Activated naive CD4-positive, alpha-beta T cell treated with anti-CD3 and anti-CD28 coated beads, Interleukin-2, amount 10 ng/mL, durations not matched to agents 7 days and 5 days (primary cell): Measurements from ENCODE around the gene DSCAML1.

Experiments
- CTCF ChIA-PET: fragments of 350-600 bp; sonication (Branson Sonifier 250); formaldehyde crosslinking; loops from one replicate; lab custom pipeline; 2021; ENCODE audit warnings: antibody characterized with exemption; lab: Charles Lee
- DNase-seq: peaks from one replicate; pipeline ENCODE4 v3.0.0-alpha.2; 2020
- H3K27ac Mint-ChIP-seq: one replicate; pipeline ENCODE4 v1.8.0; 2021; ENCODE audit warnings: mild to moderate bottlenecking, moderate library complexity, mixed read lengths
- H3K27me3 Mint-ChIP-seq: one replicate; pipeline ENCODE4 v1.8.0; 2021; ENCODE audit warnings: mild to moderate bottlenecking, mixed read lengths
- H3K36me3 Mint-ChIP-seq: one replicate; pipeline ENCODE4 v1.8.0; 2021; ENCODE audit warnings: mixed read lengths
- H3K4me1 Mint-ChIP-seq: one replicate; pipeline ENCODE4 v1.8.0; 2021; ENCODE audit warnings: mixed read lengths
- H3K4me3 Mint-ChIP-seq: one replicate; pipeline ENCODE4 v1.8.0; 2021; ENCODE audit warnings: mild to moderate bottlenecking, moderate library complexity, mixed read lengths
- H3K9me3 Mint-ChIP-seq: one replicate; pipeline ENCODE4 v1.8.0; 2021; ENCODE audit warnings: mixed read lengths

Gene DSCAML1

GRCh38 chr11:117430293-117430955, 366.6 kb downstream of the DSCAML1 start:
- Mint-ChIP-seq H3K4me3 (no peak overlapping the region), H3K27me3 (peaks cover 20% of the 10 kb centered on the region), H3K27ac (no peak overlapping the region), H3K9me3 (no peaks in the 10 kb centered on the region), H3K36me3 (no peaks in the 10 kb centered on the region), H3K4me1 (no peaks in the 10 kb centered on the region)
- CTCF ChIA-PET, result no interaction called here
- peak; percentile 3 for DNase-seq

- no peak overlapping the region for H3K27ac Mint-ChIP-seq
- no peaks in the 10 kb centered on the region for H3K9me3 Mint-ChIP-seq
- H3K27me3 Mint-ChIP-seq, result peaks cover 18% of the 10 kb centered on the region
- no peaks in the 10 kb centered on the region for H3K4me1 Mint-ChIP-seq
- no peak for DNase-seq
- CTCF ChIA-PET, result interaction anchor here (5.5 kb wide), 1 partner anchor 191 kb away, joined by 50 read pairs; no protein-coding TSS in a partner anchor
- H3K4me3 Mint-ChIP-seq, result no peak overlapping the region
- no peaks in the 10 kb centered on the region for H3K36me3 Mint-ChIP-seq
Observed at GRCh38 chr11:117428856-117429229, 368.2 kb downstream of the DSCAML1 start.

DNA sequence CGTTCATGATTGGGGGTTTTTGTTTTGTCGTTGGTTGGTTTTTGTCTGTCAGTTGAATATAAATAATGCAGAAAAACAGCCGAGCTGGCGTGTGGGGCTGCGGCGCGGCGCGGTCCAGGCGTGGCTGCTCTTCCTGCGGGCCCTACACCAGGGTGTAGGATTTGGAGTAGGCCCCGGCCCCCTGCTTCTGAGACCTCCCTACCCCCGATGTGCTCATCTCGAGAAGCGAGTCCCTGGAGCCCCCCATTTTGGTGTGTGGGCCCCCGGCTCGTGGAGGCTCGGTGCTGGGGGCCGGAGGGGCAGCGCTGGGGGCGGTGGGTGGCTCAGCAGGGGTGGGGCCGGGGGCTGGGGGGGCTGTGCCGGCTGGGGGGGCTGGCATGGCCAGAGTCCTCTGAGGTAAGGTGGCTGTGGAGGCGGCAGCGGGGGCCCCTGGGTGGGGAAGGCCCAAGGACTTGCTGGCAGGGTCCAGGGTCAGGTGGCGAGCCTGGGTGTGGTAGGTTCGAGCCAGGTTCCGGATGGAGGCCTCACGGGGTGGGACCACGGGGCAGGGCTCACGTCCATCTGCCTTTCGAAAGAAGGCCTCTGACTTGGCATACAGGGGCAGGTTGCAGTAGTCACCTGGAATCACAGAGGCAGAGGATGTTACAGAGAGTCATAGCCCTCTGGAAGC, 368.7 kb downstream of the DSCAML1 start:
- DNase-seq, result no peak
- CTCF ChIA-PET, result interaction anchor here (3.2 to 5.5 kb wide), 2 partner anchors 16 to 191 kb away, joined by 13 to 50 read pairs; no protein-coding TSS in a partner anchor
- H3K27ac Mint-ChIP-seq, result no peak overlapping the region
- no peaks in the 10 kb centered on the region for H3K4me1 Mint-ChIP-seq
- no peak overlapping the region for H3K4me3 Mint-ChIP-seq
- H3K27me3 Mint-ChIP-seq, result peaks cover 18% of the 10 kb centered on the region
- no peaks in the 10 kb centered on the region for H3K36me3 Mint-ChIP-seq
- H3K9me3 Mint-ChIP-seq, result no peaks in the 10 kb centered on the region

GRCh38 chr11:117427356-117427874, 369.6 kb downstream of the DSCAML1 start:
- Mint-ChIP-seq H3K27me3 (peaks cover 22% of the 10 kb centered on the region), H3K36me3 (no peaks in the 10 kb centered on the region), H3K9me3 (no peaks in the 10 kb centered on the region), H3K4me1 (no peaks in the 10 kb centered on the region), H3K4me3 (no peak overlapping the region), H3K27ac (no peak overlapping the region)
- no peak for DNase-seq
- CTCF ChIA-PET, result interaction anchor here (0.7 to 5.5 kb wide), 15 partner anchors 15 to 744 kb away, joined by 3 to 50 read pairs (median 6); partner anchors contain the start of gene DSCAML1

DNA sequence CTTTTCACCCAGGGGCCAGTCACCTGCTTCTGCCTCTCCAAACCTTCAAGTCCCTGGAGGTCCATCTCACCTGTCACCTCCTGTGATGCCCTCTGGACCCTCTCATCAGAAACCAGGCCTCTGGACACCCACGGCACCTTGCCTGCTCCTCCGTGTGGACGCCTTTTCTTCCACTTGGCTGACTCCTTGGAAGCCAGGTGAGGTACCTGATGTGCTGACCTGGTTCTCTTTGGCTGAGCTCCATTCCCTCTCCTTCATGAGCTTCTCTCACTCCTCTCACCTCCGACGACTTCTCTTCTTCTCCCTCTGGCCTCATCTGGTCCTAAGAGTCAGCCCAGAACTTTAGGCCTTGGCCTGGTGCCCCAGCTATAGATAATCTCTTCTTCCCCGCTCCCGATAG, 370.1 kb downstream of the DSCAML1 start:
- peaks cover 22% of the 10 kb centered on the region for H3K27me3 Mint-ChIP-seq
- no peaks in the 10 kb centered on the region for H3K4me1 Mint-ChIP-seq
- no peaks in the 10 kb centered on the region for H3K36me3 Mint-ChIP-seq
- CTCF ChIA-PET, result interaction anchor here (0.7 to 5.5 kb wide), 26 partner anchors 10 to 744 kb away, joined by 3 to 50 read pairs (median 4); partner anchors contain the start of gene DSCAML1
- no peaks in the 10 kb centered on the region for H3K9me3 Mint-ChIP-seq
- no peak overlapping the region for H3K4me3 Mint-ChIP-seq
- H3K27ac Mint-ChIP-seq, result no peak overlapping the region
- no peak for DNase-seq

- no peak overlapping the region for H3K4me3 Mint-ChIP-seq
Observed at GRCh38 chr11:117426297-117426685, 370.7 kb downstream of the DSCAML1 start.

DNA sequence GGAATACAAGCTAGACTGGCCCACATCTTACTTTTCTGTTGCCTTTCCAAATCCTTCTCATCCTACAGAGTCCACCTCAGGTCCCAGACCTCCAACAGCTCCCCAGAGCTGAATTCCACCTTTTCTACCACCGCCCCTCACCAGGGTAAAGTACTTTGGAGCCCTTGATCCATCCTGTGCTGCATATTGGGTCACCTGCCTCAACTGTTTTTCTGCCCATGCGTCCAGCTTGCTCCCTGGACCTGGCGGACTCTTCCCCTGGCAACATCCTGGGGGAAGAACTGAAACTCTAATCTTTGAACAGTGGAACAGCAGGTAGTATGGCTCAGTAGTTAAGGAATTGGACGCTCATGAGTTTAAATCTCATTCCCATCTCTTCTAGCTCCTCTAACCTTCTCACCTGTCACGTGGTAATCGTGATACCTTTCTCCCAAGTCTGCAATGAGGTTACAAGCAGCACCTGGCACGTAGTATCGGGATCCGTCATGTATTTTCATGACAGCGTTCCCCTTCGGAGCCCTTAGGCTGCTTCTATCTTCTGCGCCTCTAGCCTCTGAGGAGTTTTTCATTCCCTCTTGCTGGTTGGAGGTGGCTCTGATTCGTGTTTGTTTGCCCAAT, 371.2 kb downstream of the DSCAML1 start:
- no peaks in the 10 kb centered on the region for H3K36me3 Mint-ChIP-seq
- no peak overlapping the region for H3K27ac Mint-ChIP-seq
- H3K9me3 Mint-ChIP-seq, result no peaks in the 10 kb centered on the region
- H3K27me3 Mint-ChIP-seq, result peaks cover 18% of the 10 kb centered on the region
- no peak overlapping the region for H3K4me3 Mint-ChIP-seq
- no peak for DNase-seq
- CTCF ChIA-PET, result interaction anchor here (0.5 to 5.5 kb wide), 45 partner anchors 9 to 704 kb away, joined by 3 to 50 read pairs (median 4); partner anchors contain the start of gene IL10RA
- no peaks in the 10 kb centered on the region for H3K4me1 Mint-ChIP-seq

More at GRCh38 chr11:117426297-117426685, 370.7 kb downstream of the DSCAML1 start:
- H3K4me1 Mint-ChIP-seq, result no peaks in the 10 kb centered on the region
- H3K9me3 Mint-ChIP-seq, result no peaks in the 10 kb centered on the region
- no peaks in the 10 kb centered on the region for H3K36me3 Mint-ChIP-seq
- peak; percentile 75 for DNase-seq
- no peak overlapping the region for H3K27ac Mint-ChIP-seq
- peaks cover 18% of the 10 kb centered on the region for H3K27me3 Mint-ChIP-seq
- CTCF ChIA-PET, result interaction anchor here (0.5 to 5.5 kb wide), 47 partner anchors 10 to 745 kb away, joined by 3 to 50 read pairs (median 4); partner anchors contain the start of genes DSCAML1 and IL10RA

DNA sequence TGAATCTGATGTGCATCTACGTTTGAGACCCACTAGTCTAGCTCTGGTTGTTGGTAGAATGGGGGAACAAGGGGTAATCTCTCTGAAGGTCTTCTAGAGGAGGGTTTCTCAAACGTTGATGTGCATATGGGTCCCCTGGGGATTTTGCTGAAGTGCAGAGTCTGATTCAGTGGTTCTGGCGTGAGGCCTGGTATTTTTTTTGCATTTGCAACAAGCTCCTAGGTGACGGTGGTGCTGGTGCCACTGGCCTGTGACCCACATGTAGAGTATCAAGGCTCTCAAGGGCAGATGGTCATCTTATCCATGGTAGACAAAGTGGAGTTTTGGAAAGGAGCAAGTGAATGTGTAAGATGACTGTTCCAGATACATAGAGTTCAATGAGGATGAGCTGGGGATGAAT, 372.2 kb downstream of the DSCAML1 start:
- Mint-ChIP-seq H3K4me3 (no peak overlapping the region), H3K27ac (no peak overlapping the region), H3K4me1 (no peaks in the 10 kb centered on the region), H3K36me3 (no peaks in the 10 kb centered on the region), H3K27me3 (peaks cover 18% of the 10 kb centered on the region), H3K9me3 (no peaks in the 10 kb centered on the region)
- CTCF ChIA-PET, result interaction anchor here (0.6 to 5.5 kb wide), 13 partner anchors 10 to 722 kb away, joined by 3 to 50 read pairs (median 4); no protein-coding TSS in a partner anchor
- DNase-seq, result peak; percentile 8

DNA sequence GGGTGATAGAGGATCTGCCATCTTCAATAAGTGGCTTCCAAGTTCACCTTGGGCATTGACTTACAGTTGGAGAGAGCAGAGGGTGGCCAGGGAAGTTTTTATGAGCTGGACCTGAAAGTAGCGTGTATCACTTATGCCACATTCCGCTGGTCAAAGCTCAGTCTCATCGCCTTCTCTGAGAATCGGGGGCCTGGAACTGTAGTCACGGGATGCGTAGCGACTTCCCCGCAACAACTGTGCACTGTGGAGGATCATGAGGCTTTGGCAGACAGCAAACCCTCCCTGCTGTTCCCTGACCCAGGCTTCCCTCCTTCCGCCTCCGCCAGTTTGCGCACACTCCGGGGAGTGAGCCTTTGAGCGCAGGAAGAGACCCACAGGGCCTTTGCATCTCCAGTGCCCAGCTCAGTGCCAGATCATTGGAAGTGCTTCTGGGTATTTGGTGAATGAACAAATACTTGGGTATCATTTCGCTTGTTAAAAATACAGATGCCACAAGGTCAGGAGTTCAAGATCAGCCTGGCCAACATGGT, 373.9 kb downstream of the DSCAML1 start:
- CTCF ChIA-PET, result interaction anchor here (1.4 kb wide), 1 partner anchor 386 kb away, joined by 3 read pairs; no protein-coding TSS in a partner anchor
- Mint-ChIP-seq H3K27me3 (peaks cover 18% of the 10 kb centered on the region), H3K4me3 (no peak overlapping the region), H3K9me3 (no peaks in the 10 kb centered on the region), H3K27ac (no peak overlapping the region), H3K36me3 (no peaks in the 10 kb centered on the region), H3K4me1 (no peaks in the 10 kb centered on the region)
- no peak for DNase-seq

GRCh38 chr11:117421476-117421875, 375.5 kb downstream of the DSCAML1 start:
- H3K9me3 Mint-ChIP-seq, result no peaks in the 10 kb centered on the region
- no peaks in the 10 kb centered on the region for H3K4me1 Mint-ChIP-seq
- no peaks in the 10 kb centered on the region for H3K36me3 Mint-ChIP-seq
- H3K27ac Mint-ChIP-seq, result no peak overlapping the region
- H3K4me3 Mint-ChIP-seq, result no peak overlapping the region
- H3K27me3 Mint-ChIP-seq, result peaks cover 12% of the 10 kb centered on the region
- no peak for DNase-seq
- CTCF ChIA-PET, result no interaction called here

DNA sequence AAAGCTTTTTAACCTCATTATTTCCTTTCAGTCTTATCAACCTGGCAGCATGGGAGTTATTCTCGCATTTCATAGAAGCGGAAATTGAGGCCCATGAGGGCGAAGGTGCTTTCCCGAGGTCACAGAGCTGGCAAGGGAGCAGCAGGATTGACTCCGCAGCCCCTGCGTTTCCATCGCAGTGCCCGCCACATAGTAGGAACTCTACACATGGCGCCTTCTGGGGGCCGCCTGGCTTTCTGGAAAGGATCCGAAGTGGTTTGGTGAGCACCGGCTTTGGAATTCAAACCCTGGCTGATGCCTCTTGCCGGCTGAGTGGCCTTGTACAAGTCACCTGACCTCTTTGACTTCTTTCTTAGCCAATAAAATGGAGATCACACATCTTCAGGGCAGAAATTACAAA, 376.0 kb downstream of the DSCAML1 start:
- H3K36me3 Mint-ChIP-seq, result no peaks in the 10 kb centered on the region
- peaks cover 9% of the 10 kb centered on the region for H3K27me3 Mint-ChIP-seq
- CTCF ChIA-PET, result no interaction called here
- no peak for DNase-seq
- H3K9me3 Mint-ChIP-seq, result no peaks in the 10 kb centered on the region
- H3K4me1 Mint-ChIP-seq, result no peaks in the 10 kb centered on the region
- no peak overlapping the region for H3K27ac Mint-ChIP-seq
- no peak overlapping the region for H3K4me3 Mint-ChIP-seq

GRCh38 chr11:117420598-117420997, 376.4 kb downstream of the DSCAML1 start:
- peak; percentile 4 for DNase-seq
- peaks cover 12% of the 10 kb centered on the region for H3K27me3 Mint-ChIP-seq
- CTCF ChIA-PET, result no interaction called here

DNA sequence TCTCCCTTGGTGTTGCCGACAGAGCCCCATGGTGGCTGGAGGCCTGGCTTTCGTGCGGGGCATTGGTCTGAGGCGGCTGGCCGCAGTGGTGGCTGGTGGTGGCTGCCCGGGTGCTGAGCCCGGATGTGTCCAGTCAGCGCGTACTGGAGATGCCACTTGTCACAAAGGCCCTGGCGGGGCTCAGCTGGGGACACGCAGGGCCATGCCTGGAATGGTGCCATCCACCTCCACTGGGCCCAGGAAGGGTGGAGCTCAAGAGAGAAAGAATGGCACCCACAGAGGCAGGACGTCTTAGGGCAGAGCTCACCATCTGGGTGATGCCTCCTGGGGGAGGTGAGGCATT, 376.9 kb downstream of the DSCAML1 start:
- H3K4me1 Mint-ChIP-seq, result no peaks in the 10 kb centered on the region
- CTCF ChIA-PET, result no interaction called here
- no peak overlapping the region for H3K27ac Mint-ChIP-seq
- peaks cover 13% of the 10 kb centered on the region for H3K27me3 Mint-ChIP-seq
- no peak for DNase-seq
- H3K4me3 Mint-ChIP-seq, result no peak overlapping the region
- no peaks in the 10 kb centered on the region for H3K9me3 Mint-ChIP-seq
- H3K36me3 Mint-ChIP-seq, result no peaks in the 10 kb centered on the region

More at GRCh38 chr11:117420598-117420997, 376.4 kb downstream of the DSCAML1 start:
- no peaks in the 10 kb centered on the region for H3K36me3 Mint-ChIP-seq
- no peak overlapping the region for H3K27ac Mint-ChIP-seq
- no peaks in the 10 kb centered on the region for H3K9me3 Mint-ChIP-seq
- no peak overlapping the region for H3K4me3 Mint-ChIP-seq
- no peaks in the 10 kb centered on the region for H3K4me1 Mint-ChIP-seq
